Cerebellar nuclear complex (tissue), 1 donor: Measurements from ENCODE around the gene ENDOG.
"Not testable (repeated sequence)": the region's sequence is repeated elsewhere in the genome, so short reads cannot be mapped to it uniquely, and the experiment has no call there.

Experiments
- DNase-seq, 2 experiments: peaks; one replicate each; lab custom pipeline; 2025; lab: John Stamatoyannopoulos, UW

The ENDOG gene

DNA sequence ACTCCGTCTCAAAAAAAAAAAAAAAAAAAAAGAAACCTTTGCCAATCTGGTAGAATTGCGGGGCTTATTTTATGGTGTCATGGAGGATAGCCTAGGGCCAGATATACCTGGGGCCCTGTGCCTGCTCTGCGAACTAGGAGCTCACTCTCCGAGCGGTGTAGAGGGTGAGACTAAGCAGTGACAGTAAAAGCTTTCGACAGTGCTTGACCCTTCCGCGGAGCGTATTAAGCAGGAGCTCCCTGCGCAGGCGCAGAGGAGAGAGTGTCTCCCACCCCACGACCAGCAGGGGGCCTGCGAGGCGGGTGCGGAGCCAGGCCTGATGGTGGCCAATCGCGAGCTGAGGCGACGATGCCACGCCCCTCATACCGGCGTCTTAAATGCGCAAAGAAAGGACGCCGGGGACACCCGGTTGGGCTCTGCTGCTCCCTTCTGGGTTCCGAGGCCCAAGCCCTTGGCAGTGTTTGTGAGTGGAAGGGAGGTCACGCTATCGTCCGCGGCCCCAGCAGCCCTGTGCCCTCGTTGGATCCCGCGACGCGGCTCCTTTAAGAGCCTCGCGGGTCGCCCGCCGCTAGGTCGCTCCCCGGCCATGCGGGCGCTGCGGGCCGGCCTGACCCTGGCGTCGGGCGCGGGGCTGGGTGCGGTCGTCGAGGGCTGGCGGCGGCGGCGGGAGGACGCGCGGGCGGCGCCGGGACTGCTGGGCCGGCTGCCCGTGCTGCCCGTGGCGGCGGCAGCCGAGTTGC, at the start of gene ENDOG:
TSS of gene ENDOG (plus strand) at position 402 of the 740 bp plus-strand sequence. CDS start at position 587, 185 bp downstream.
- peak; percentile 73 to 93 for DNase-seq

- DNase-seq, result no peak
Observed at GRCh38 chr9:128768606-128769005, 49.7 kb upstream of the ENDOG start.

DNA sequence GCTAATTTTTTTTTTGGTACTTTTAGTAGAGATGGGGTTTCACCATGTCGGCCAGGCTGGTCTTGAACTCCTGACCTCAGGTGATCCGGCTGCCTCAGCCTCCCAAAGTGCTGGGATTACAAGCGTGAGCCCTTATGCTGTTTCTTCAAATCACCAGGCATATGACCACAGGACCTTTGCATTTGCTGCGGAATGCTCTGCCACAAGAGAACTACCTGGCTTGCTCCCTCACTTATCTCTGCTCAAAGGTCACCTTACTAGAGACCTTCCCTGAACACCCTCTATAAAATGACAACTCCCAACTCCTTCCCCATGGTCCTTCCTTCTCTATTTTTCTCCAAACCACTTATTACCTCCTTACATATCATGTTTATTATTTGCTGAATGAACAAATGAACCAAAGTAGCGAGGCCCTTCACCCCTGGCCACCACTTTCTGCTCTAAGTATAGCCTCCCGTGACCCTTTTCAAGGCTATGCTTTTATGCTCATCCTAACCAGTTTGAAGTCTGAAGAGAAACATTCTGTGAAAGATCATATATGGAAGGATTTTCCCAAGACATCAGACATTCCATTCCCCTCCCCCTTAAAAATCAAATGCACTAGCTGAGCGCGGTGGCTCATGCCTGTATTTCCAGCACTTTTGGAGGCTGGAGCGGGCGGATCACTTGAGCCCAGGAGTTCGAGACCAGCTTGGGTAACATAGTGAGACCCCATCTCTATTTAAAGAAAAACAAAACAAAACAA, 47.8 kb upstream of the ENDOG start:
- no peak for DNase-seq

- DNase-seq, result peak in 1 of 2 experiments; percentile 32
Observed at GRCh38 chr9:128771094-128771721, 47.1 kb upstream of the ENDOG start.

DNA sequence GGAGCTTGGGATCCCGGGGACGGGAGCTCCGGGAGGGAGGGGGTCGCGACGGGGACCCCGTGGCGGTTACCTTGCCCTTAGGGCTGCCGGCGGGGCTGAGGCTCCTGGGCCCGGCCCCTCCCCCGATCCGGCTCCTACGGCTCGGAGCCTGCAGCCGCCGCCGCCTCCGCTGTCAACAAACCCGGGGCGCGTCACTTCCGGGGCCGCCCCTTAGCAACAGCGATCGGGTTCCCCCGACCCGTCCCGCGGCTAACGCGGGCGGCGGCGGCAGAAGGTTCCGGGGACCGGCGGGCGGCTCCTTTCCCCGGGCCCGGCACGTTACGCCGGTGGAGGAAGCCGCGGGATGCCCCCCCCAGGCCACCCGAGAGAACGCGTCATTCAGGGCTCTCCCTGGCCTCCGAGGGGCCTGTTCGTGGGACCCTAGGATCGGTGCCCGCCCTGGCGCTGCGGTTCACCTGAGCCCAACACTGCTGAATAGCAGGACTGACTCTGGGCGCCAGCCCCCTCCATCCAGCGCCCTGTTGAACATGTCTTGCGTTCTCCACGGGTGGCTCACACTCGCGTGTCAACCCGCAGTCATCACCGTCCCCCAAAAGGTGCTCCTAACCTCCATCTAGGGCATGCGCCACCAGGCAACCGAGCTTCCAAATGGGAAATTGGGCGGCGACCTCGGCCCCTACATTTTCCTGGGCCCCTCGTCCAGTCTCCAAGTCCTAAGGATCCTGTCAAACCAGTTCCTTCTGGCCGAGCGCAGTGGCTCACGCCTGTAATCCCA, 46.4 kb upstream of the ENDOG start, which contains the start of gene ZER1:
TSS of gene ZER1 (minus strand) at position 183 of the 775 bp plus-strand sequence. CDS start 16,362 bp downstream, outside the sequence.
- DNase-seq, result peak in 1 of 2 experiments; percentile 64

DNA sequence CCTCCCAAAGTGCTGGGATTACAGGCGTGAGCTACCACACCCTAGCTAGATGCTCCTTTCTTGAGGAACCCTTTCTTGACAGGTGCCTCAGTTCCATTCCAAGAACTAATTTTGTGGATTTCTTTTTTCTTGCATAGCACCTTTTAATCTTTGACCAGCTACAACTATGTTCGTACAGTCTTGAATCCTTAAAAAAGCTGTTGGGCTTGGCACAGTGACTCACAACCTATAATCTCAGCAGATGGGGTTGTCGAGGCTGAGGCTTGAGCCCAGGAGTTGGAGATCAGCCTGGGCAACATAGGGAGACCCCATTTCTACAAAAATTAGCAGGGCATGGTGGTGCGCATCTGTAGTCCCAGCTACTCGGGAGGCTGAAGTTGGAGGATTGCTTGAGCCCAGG, 45.3 kb upstream of the ENDOG start:
- DNase-seq, result no peak

DNA sequence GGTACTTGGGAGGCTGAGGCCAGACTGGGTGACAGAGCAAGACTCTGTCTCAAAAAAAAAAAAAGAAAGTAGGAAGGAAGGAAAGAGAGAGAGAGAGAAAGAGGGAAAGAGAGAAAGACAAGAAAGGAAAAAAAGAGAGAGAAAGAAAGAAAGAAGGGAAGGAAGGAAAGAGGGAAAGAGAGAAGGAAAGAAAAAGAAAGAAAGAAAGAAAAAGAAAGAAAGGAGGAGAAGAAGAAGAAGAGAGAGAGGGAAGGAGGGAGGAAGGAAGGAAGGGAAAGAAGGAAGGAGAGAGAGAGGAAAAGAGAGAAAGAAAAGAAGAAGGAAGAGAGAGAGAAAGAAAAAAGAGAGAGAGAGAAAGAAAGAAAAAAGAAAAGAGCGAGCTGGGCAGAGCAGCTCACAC, 43.5 kb upstream of the ENDOG start:
- DNase-seq, result no peak

- DNase-seq, result not testable (repeated sequence)
Observed at GRCh38 chr9:128780093-128780492, 38.2 kb upstream of the ENDOG start.

DNA sequence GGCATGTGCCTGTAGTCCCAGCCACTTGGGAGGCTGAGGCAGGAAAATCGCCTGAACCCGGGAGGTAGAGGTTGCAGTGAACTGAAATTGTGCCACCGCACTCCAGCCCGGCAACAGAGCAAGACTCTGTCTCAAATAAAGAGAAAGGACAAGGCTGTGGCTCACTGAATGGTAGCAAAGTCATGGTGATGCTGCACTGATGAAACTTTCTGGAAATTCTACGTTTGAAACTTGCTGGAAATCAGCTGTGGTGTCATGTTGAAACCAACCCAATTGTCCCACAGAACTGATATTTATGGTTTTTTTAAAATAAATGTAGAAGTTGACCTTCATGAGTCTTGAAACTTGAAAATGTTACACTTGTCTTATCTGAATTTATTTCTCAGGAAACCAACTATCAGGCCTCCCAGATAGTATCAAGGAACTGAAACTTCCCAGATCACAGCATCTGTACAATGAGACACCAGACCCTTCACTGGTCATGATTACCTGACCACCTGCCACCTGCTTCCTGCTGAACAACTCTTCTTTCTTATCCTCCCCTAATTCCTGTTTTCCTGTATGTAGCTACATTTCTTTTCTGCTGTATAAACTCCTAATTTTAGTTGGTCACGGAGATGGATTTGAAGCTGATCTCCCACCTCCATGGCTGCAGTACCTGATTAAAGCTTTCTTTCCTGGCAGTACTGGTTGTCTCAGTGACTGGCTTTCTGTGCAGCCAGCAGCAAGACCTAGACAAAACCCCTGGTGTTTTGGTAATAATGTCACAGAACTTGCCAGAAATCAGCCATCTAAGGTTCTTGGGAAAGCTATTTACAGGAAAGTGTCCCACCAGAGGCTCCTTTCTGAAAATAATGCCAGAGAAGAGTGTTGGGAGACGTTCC, 36.9 kb upstream of the ENDOG start:
- no peak for DNase-seq

- no peak for DNase-seq
Observed at GRCh38 chr9:128782669-128783068, 35.6 kb upstream of the ENDOG start.

GRCh38 chr9:128785427-128785826, 32.9 kb upstream of the ENDOG start:
- DNase-seq, result no peak

DNA sequence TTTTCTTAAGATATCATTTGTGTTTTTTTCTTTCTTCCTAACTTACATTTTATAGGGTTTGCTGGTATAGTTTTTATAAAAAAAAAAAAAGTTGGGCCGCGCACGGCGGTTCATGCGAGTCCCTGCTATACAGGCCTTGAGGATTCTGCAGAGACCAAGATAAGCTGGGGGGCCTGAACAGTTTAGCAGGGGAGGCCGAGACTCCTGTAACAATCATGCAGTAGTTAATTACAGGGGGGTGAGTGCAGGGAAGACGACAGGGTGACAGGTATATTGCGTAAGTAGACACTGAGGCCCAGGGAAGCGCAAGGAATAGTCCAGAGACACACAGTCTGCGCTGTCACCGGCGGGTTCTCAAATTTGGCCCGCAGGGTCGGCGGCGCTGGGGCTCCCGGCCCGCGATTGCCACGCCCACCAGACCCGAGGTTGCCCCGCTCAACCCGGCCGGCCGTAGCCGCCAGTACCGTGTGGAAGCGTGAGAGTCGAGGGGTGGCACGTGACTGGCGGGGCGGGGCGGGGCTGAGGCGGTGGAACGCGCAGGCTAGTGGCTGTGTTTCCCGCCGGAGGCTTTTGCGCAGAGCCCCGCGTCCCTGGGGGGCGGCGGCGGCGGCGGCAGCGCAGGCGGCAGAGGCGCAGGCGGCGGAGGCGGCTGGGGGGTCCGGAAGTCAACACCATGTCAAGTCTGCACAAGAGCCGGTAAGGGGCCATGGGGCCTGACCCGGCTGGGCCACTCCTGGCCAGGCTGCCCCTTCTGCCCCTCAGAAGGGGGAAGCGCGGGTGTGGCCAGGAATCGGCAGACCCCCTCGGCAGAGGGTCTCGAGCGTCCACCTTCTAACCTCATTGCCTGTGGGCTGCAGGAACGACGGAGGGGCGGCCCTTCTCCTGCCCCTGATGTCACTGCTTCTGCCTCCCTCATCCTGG, 31.4 kb upstream of the ENDOG start, which contains the start of gene TBC1D13:
TSS of gene TBC1D13 (plus strand) at position 573 of the 921 bp plus-strand sequence. CDS start at position 674, 101 bp downstream.
- DNase-seq, result peak in 1 of 2 experiments; percentile 54

- no peak for DNase-seq
Observed at GRCh38 chr9:128787659-128788058, 30.6 kb upstream of the ENDOG start.

DNA sequence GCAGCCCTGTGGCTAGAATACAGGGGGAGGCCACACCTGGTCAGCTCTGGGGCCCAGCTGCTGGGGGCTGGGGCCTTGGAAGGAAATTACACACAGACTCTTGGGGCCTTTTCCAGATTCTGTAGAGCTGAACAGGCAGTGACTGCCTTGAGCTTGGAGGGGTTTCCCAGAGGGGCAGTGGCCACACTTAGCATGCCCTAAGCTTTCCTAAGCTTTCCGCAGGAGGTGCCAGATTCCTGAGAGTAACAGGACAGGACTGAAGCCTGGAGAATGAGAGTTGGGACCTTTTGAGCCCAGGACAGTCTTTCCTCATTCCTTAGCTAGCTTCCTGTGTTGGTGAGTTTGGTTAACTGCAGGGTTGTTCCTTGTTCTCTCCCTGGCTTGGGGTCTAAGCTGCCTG, 29.9 kb upstream of the ENDOG start:
- no peak for DNase-seq

DNA sequence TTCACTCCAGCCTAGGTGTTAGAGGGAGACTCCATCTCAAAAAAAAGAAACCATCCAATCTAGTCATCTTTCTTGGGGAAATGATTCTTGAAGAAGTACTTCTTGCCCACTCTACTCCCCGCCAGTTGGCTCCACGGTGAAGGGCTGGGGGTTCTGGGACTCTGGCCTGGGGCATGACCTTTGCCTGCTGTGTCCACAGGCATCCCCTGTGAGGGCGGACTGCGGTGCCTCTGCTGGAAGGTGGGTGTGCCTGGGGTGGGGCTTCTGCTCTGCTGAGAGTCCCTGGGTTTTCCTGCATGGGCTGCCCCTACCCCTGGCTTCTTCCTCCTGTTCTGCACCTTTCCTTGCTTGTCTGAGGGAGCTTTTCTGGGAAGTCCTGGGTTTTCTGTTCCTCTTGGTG, 27.8 kb upstream of the ENDOG start:
- DNase-seq, result no peak

- no peak for DNase-seq
Observed at GRCh38 chr9:128792134-128792533, 26.2 kb upstream of the ENDOG start.

- DNase-seq, result no peak
Observed at GRCh38 chr9:128792978-128793686, 25.2 kb upstream of the ENDOG start.

DNA sequence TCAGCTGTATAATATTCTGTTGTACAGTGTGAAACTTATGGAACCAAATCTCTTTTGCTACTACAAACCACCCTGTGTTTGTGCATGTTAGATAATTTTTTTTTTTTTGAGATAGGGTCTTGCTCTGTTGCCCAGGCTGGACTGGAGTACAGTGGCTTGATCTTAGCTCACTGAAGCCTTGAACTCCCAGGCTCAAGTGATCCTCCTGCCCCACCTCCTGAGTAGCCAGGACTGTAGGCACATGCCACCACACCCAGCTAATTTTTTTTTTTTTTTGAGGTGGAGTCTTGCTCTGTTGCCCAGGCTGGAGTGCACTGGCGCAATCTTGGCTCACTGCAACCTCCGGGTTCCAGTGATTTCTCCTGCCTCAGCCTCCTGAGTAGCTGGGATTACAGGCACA, 23.3 kb upstream of the ENDOG start:
- not testable (repeated sequence) for DNase-seq

DNA sequence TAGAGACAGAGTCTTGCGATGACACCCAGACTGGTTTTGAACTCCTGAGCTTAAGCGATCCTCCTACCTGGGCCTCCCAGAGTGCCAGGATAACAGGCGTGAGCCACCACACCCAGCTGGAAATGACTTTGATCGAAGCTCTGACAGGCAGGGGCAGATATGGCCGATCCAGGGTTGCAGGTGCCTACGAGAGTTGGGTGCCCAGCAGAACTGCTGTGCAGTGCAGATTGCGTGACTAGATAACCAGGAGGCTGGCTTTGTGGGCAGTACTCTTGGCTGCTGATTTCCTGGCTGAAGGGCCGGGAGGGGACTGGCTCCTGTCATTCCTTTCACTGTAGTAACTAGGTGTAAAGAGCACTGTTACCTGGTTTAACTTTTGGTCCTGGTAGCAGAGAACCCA, 19.4 kb upstream of the ENDOG start:
- DNase-seq, result no peak
